OCI-LY7 (cell line): ENCODE results near the gene DDN. TPM values are rescaled to one million over a fixed set of nuclear protein-coding genes. Genes with fewer than 3 reads are reported as not detected.

Experiments used
- BruUV-seq: library from RNA; stranded (reverse); fragments of 400-500 nt; replicated peaks from 2 replicates; lab custom pipeline; 2021; lab: Mats Ljungman, UMichigan
- CTCF ChIA-PET: fragments of 300-600 bp; sonication (Branson Sonifier 250); formaldehyde crosslinking; loops from one replicate; lab custom pipeline; 2022; ENCODE audit warnings: antibody characterized with exemption; ENCODE audit not compliant: unreplicated experiment; lab: Charles Lee
- POLR2A ChIA-PET: fragments of 300-600 bp; sonication (Branson Sonifier 250); formaldehyde crosslinking; loops from one replicate; lab custom pipeline; 2022; ENCODE audit warnings: antibody characterized with exemption; lab: Charles Lee
- DNase-seq: peaks from one replicate; pipeline ENCODE4 v3.0.0-alpha.2; 2015; ENCODE audit warnings: low spot score
- H2AFZ ChIP-seq: fragments of 200-600 bp; sonication (generic), shearing (Covaris generic); 2 replicates; pipeline ENCODE4 v1.6.1; 2014; ENCODE audit warnings: mild to moderate bottlenecking, antibody characterized with exemption, low read length, moderate library complexity
- H3K27ac ChIP-seq: fragments of 200-600 bp; sonication (generic); 2 replicates; pipeline ENCODE4 v1.5.1; 2014; ENCODE audit warnings: mixed run types, low read depth, mild to moderate bottlenecking, moderate library complexity, low read length, inconsistent platforms; ENCODE audit not compliant: poor library complexity, severe bottlenecking
- H3K36me3 ChIP-seq: fragments of 200-600 bp; sonication (generic); 2 replicates; pipeline ENCODE4 v1.6.1; 2014; ENCODE audit warnings: mild to moderate bottlenecking, antibody characterized with exemption, low read length, moderate library complexity, mixed read lengths; ENCODE audit not compliant: insufficient read depth
- H3K4me1 ChIP-seq: fragments of 200-600 bp; sonication (generic); 2 replicates; pipeline ENCODE4 v1.5.1; 2014; ENCODE audit warnings: mild to moderate bottlenecking, low read length; ENCODE audit not compliant: insufficient read depth, poor library complexity, severe bottlenecking
- H3K4me2 ChIP-seq: fragments of 200-600 bp; sonication (generic); 2 replicates; pipeline ENCODE4 v1.6.1; 2014; ENCODE audit warnings: mild to moderate bottlenecking, low read length
- H3K4me3 ChIP-seq: fragments of 200-600 bp; sonication (generic); 2 replicates; pipeline ENCODE4 v1.5.1; 2014; ENCODE audit warnings: mild to moderate bottlenecking, low read depth, low read length; ENCODE audit not compliant: poor library complexity, severe bottlenecking
- H3K79me2 ChIP-seq: fragments of 200-600 bp; sonication (generic); 2 replicates; pipeline ENCODE4 v1.6.1; 2016; ENCODE audit warnings: low read depth, mild to moderate bottlenecking, low read length, moderate library complexity, mixed read lengths; ENCODE audit not compliant: insufficient read depth
- H3K9me2 ChIP-seq: fragments of 200-600 bp; sonication (generic); 2 replicates; pipeline ENCODE4 v1.6.1; 2016; ENCODE audit warnings: mild to moderate bottlenecking, low read length, mixed read lengths; ENCODE audit not compliant: insufficient read depth
- H3K9me3 ChIP-seq: fragments of 200-600 bp; sonication (generic); 2 replicates; pipeline ENCODE4 v1.6.1; 2014; ENCODE audit warnings: mild to moderate bottlenecking, mixed run types, low read length, mixed read lengths
- H4K20me1 ChIP-seq: fragments of 200-600 bp; sonication (generic); 2 replicates; pipeline ENCODE4 v1.6.1; 2014; ENCODE audit warnings: mild to moderate bottlenecking, antibody characterized with exemption, low read length, moderate library complexity, mixed read lengths; ENCODE audit not compliant: insufficient read depth
- EZH2phosphoT487 ChIP-seq: fragments of 200-600 bp; sonication (generic); IDR thresholded peaks from 2 replicates; pipeline ENCODE4 v1.6.1; 2018; ENCODE audit warnings: low read depth, borderline replicate concordance, mild to moderate bottlenecking, mixed run types, antibody characterized with exemption, low read length, moderate library complexity, mixed read lengths
- intact Hi-C: fragments of 100-400 bp; cut with micrococcal nuclease; formaldehyde crosslinking; loops from one replicate; pipeline ENCODE4 v1.10.0; 2022; ENCODE audit not compliant: unreplicated experiment
- total RNA-seq, 2 experiments: library from RNA; depleted of rRNA in 1 of 2; stranded (reverse); fragments of >200 nt in 1 of 2; shearing (Covaris generic) in 1 of 2; gene quantifications; 2 replicates each; pipeline ENCODE4 v1.2.3, GENCODE V29; 2014 to 2022
- TF ChIP-seq, protein P1 (sequence below): fragments of 200-600 bp; sonication (generic); conservative IDR thresholded peaks from 2 replicates; pipeline ENCODE4 v1.5.1; 2014; ENCODE audit warnings: mild to moderate bottlenecking, antibody characterized with exemption, low read length, moderate library complexity, mixed read lengths

The DDN gene
- total RNA-seq, 2 experiments from 2014 or later = 0.13 TPM; not detected in 1

DNA sequence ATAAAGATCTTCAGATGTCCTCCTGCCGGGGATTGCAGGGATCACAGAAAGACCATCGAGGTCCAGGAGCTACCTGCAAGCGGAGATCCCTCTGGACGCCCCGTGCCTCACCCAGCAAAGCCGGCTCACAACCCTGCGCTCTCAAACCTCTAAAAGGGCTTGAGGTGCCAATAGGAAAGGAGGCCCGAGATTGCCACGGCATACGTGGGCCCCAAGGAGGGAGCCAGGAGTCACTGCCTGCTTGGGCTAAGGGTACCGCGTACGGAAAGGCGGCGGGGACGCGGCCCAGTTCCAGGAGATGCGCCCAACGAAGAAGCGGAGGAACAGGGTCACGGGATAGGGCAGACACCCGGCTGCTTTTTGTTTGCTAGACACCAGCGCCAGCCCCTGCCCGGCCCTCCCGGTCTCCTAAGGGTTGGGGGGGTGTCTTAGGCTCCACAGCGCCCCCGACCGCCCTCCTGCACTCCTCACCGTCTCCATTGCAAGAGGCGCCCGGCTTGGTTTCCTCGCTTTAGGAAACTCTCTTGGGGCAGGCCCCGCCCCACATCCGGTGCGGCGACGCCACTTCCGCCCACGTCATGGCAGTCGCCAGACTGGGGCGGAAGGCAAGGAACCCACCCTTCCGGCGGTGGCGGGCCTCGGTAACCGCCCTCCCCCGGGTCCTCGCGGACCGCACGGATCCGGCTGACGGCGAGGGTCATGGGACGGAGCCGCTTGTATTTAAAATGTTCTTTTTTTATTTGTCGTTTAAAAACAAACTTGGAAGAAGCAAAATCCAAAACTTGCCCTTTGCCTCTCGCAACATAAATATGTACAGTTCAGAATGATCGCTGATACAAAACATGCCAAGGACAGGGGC lies 19.3 kb upstream of the DDN start, which contains the start of gene PRKAG1:
TSS of gene PRKAG1 (minus strand) at position 516 of the 859 bp plus-strand sequence. CDS start at position 480, 36 bp downstream.
- H3K36me3 ChIP-seq = peaks cover 34% of the 10 kb centered on the region
- peak within 1 kb of the TSS; percentile 88 for H3K4me3 ChIP-seq
- ChIA-PET CTCF (interaction anchor here (0.8 kb wide), 1 partner anchor 153 kb away, joined by 3 read pairs; the partner anchor contains the start of gene RND1), POLR2A (interaction anchor here (0.6 to 1.6 kb wide), 8 partner anchors 11 to 170 kb away, joined by 3 to 5 read pairs (median 4); partner anchors contain the start of genes ARF3 and TUBA1A)
- TSS peak; percentile 4 for BruUV-seq
- peaks cover 24% of the 10 kb centered on the region for H3K4me1 ChIP-seq
- H2AFZ ChIP-seq = peak within 1 kb of the TSS; percentile 70; the same call in 1 of the 2 replicates
- DNase-seq = peak; percentile 98
- no peaks in the 10 kb centered on the region for H4K20me1 ChIP-seq
- intact Hi-C loops = loop anchor here (1.0 to 5.0 kb wide), 3 partner anchors 22 to 114 kb away; partner anchors contain the start of gene TUBA1B
- peak within 1 kb of the TSS; percentile 90 for H3K27ac ChIP-seq
- H3K79me2 ChIP-seq = peaks cover 6% of the 10 kb centered on the region; the same call in 1 of the 2 replicates
- no peaks in the 10 kb centered on the region for H3K9me3 ChIP-seq
- H3K4me2 ChIP-seq = peak within 1 kb of the TSS; percentile 95
- no peak for TF ChIP-seq EZH2phosphoT487
- TF ChIP-seq, protein P1, sequence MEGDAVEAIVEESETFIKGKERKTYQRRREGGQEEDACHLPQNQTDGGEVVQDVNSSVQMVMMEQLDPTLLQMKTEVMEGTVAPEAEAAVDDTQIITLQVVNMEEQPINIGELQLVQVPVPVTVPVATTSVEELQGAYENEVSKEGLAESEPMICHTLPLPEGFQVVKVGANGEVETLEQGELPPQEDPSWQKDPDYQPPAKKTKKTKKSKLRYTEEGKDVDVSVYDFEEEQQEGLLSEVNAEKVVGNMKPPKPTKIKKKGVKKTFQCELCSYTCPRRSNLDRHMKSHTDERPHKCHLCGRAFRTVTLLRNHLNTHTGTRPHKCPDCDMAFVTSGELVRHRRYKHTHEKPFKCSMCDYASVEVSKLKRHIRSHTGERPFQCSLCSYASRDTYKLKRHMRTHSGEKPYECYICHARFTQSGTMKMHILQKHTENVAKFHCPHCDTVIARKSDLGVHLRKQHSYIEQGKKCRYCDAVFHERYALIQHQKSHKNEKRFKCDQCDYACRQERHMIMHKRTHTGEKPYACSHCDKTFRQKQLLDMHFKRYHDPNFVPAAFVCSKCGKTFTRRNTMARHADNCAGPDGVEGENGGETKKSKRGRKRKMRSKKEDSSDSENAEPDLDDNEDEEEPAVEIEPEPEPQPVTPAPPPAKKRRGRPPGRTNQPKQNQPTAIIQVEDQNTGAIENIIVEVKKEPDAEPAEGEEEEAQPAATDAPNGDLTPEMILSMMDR = peak; percentile 72
- H3K9me2 ChIP-seq = no peaks in the 10 kb centered on the region

DNA sequence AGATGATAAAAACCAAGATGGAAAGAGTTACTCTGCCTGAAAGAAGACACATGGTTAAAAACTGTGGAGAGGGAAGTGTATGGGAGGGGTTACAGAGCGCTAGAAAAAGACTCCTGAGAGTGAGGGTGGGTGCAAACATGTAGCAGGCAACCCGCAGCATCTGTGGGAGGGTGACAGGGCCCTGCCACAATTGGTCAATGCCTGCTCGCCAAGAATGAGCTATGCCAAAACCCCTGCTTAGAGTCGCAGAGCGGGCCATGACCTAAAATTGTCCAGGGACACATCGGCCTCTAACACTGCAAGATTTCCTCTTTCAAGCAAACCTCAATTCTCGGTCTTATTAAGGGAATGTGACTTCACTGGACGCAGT lies 18.7 kb upstream of the DDN start:
- Histone ChIP-seq H4K20me1 (no peaks in the 10 kb centered on the region), H3K9me2 (no peaks in the 10 kb centered on the region), H3K4me3 (peak overlapping the region; percentile 88), H3K27ac (peak overlapping the region; percentile 90), H3K79me2 (peaks cover 6% of the 10 kb centered on the region; the same call in 1 of the 2 replicates), H3K4me1 (peaks cover 24% of the 10 kb centered on the region), H3K9me3 (no peaks in the 10 kb centered on the region), H2AFZ (peak overlapping the region; percentile 70; the same call in 1 of the 2 replicates), H3K36me3 (peaks cover 30% of the 10 kb centered on the region), H3K4me2 (peak overlapping the region; percentile 95)
- intact Hi-C loops = loop anchor here (1.0 to 5.0 kb wide), 3 partner anchors 22 to 114 kb away; partner anchors contain the start of gene TUBA1B
- no peak for TF ChIP-seq EZH2phosphoT487
- TF ChIP-seq, protein P1 = no peak
- ChIA-PET POLR2A (interaction anchor here (0.6 to 1.4 kb wide), 6 partner anchors 12 to 171 kb away, joined by 3 to 5 read pairs (median 4); partner anchors contain the start of genes ARF3 and TUBA1A), CTCF (interaction anchor here (0.8 kb wide), 1 partner anchor 152 kb away, joined by 3 read pairs; the partner anchor contains the start of gene RND1)
- no TSS peak for BruUV-seq
- DNase-seq = peak; percentile 36
